Skeletal muscle satellite cell (primary cell): ENCODE results near the gene SPINK4.

ENCODE experiments used
- H3K27me3 ChIP-seq: 2 replicates; pipeline ENCODE4 v1.7.0; 2013; ENCODE audit warnings: low read length; ENCODE audit not compliant: control insufficient read depth, insufficient read depth
- H3K36me3 ChIP-seq: 2 replicates; pipeline ENCODE4 v1.7.0; 2013; ENCODE audit warnings: mild to moderate bottlenecking, control low read depth, low read length; ENCODE audit not compliant: insufficient read depth
- H3K4me1 ChIP-seq: 2 replicates; pipeline ENCODE4 v1.7.0; 2013; ENCODE audit warnings: low read length; ENCODE audit not compliant: control insufficient read depth, insufficient read depth
- H3K4me2 ChIP-seq: 2 replicates; pipeline ENCODE4 v1.7.0; 2013; ENCODE audit warnings: mild to moderate bottlenecking, low read length
- H3K4me3 ChIP-seq: 2 replicates; pipeline ENCODE4 v1.7.0; 2013; ENCODE audit warnings: low read length
- H3K9ac ChIP-seq: 2 replicates; pipeline ENCODE4 v1.7.0; 2013; ENCODE audit warnings: mild to moderate bottlenecking, low read depth, low read length, moderate library complexity
- H3K9me3 ChIP-seq: replicated peaks from 2 replicates; pipeline ENCODE4 v1.7.0; 2013; ENCODE audit warnings: mild to moderate bottlenecking, control low read depth, low read length

SPINK4 gene

GRCh38 chr9:33246269-33246860, 6.4 kb downstream of the SPINK4 start:
- no peaks in the 10 kb centered on the region for H3K27me3 ChIP-seq
- peaks cover 3% of the 10 kb centered on the region for H3K36me3 ChIP-seq
- no peak overlapping the region for H3K4me2 ChIP-seq

DNA sequence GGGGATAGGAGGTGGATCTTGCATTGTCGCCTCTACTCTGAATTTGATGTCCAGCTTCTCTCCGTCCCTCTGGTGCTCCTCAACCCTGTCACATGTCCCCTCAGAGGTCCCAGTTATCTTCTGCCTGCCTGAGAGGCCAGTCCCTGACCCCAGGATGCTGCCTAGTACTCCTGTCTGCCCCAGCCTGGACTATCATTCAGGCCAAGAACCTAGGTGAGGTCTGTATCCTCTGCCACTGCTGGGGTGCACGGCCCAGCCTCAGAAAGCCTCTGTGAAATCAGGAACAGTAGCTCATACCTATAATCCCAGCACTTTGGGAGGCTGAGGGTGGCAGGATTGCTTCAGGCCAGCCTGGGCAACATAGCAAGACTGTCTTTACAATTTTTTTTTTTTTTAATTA, 8.6 kb downstream of the SPINK4 start:
- H3K4me3 ChIP-seq = no peak overlapping the region
- no peaks in the 10 kb centered on the region for H3K27me3 ChIP-seq
- H3K9ac ChIP-seq = no peak overlapping the region
- H3K4me2 ChIP-seq = no peak overlapping the region
- H3K36me3 ChIP-seq = peaks cover 12% of the 10 kb centered on the region
- no peaks in the 10 kb centered on the region for H3K9me3 ChIP-seq
- H3K4me1 ChIP-seq = peaks cover 6% of the 10 kb centered on the region

More at GRCh38 chr9:33246269-33246860, 6.4 kb downstream of the SPINK4 start:
- no peak overlapping the region for H3K4me3 ChIP-seq
- H3K9ac ChIP-seq = no peak overlapping the region
- peaks cover 6% of the 10 kb centered on the region for H3K4me1 ChIP-seq
- H3K9me3 ChIP-seq = no peaks in the 10 kb centered on the region

DNA sequence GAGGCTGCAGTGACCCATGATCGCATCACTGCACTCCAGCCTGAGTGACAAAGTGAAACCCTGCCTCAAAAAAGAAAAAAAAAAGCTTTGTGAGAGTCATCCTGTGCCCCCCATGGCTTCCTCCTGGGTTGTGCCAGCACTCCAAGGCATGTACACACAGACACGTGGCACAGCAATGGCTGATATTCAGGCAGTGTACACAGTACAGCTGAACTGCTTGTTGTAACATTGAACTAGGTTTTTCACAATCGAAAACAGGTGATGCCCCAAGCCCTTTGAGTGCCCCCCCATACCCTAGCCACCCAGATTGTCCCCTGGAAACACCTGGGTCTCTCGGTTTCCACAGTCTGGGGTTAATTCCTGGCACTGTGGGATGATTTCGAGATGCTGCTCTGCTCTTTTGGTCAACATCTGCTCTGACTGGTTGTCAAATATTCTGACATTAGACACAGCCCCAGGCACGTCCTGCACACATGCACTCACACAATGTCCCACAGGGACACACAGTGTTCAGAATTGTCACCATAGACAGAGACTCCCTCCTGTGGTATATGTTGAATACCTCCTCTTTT, 9.2 kb downstream of the SPINK4 start:
- Histone ChIP-seq H3K9ac (no peak overlapping the region), H3K9me3 (no peaks in the 10 kb centered on the region), H3K36me3 (peaks cover 13% of the 10 kb centered on the region), H3K4me1 (peaks cover 6% of the 10 kb centered on the region), H3K4me3 (no peak overlapping the region), H3K4me2 (no peak overlapping the region), H3K27me3 (no peaks in the 10 kb centered on the region)

DNA sequence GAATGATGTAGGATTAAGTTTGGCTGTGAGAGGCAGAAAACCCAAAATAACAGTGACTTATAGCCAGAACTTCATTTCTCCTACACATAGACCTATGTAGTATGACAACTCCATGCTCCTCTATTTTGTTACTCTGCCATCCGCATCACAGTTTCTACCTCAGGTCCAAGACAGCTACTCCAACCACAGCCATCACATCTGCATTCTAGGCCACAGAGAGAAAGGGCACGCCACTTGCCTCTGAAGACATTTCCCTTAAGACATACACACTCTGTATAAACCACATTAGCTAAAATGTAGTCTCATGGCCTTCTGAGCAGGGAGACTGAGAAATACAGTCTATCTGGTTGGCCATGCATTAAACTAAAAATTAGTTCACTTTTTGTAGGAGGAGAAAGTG, 10.0 kb downstream of the SPINK4 start:
- Histone ChIP-seq H3K4me3 (no peak overlapping the region), H3K36me3 (peaks cover 21% of the 10 kb centered on the region), H3K4me1 (peaks cover 6% of the 10 kb centered on the region), H3K27me3 (no peaks in the 10 kb centered on the region), H3K4me2 (no peak overlapping the region), H3K9me3 (no peaks in the 10 kb centered on the region), H3K9ac (no peak overlapping the region)

DNA sequence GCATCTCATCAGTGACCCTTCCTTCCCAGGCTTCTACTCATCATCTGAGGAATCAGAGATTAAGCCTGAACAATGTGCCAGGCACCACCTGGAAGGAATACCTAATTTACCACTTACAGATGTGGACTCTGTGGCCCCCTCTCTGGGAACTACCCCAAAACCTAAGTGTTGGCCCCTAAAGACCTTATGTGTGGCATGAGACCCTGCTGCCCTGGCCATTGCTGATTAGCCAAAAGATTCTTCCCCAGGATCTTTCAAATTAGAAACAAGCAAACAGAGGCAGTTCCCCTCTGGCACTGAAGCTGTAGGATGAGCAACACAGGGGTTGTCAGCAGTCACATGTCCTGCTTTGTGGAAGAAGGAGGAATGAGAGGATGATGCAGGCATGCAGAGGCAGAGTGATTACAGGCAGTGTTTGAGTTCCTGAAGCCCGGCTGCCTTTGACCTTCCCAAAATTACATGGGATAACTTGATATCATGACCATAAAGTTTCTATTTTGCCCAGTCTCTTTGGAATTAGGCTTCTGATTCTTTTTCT, 10.6 kb downstream of the SPINK4 start:
- H3K9me3 ChIP-seq = no peaks in the 10 kb centered on the region
- H3K4me3 ChIP-seq = no peak overlapping the region
- H3K36me3 ChIP-seq = peaks cover 26% of the 10 kb centered on the region
- no peaks in the 10 kb centered on the region for H3K27me3 ChIP-seq
- peaks cover 6% of the 10 kb centered on the region for H3K4me1 ChIP-seq
- no peak overlapping the region for H3K9ac ChIP-seq
- H3K4me2 ChIP-seq = no peak overlapping the region

DNA sequence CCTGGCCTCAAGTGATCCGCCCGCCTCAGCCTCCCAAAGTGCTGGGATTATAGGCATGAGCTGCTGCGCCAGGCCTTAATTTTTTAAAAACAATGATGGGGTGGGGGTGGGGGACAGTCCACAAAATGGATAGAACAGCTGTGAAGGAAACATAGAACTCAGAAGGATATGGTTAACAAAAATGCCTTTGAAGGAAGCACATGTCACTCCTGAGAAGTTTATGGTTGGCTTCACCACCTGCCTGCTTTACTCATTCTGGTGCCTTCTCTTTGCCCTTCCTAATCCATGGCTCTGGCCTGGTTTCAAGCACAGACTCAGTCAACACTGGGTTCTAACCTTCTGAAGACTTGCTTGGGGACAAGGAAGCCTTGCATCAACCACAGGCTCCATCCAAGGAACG, 14.2 kb downstream of the SPINK4 start:
- Histone ChIP-seq H3K27me3 (no peaks in the 10 kb centered on the region), H3K9me3 (no peaks in the 10 kb centered on the region), H3K9ac (no peak overlapping the region), H3K4me2 (no peak overlapping the region), H3K36me3 (peaks cover 53% of the 10 kb centered on the region), H3K4me1 (peaks cover 6% of the 10 kb centered on the region), H3K4me3 (no peak overlapping the region)

DNA sequence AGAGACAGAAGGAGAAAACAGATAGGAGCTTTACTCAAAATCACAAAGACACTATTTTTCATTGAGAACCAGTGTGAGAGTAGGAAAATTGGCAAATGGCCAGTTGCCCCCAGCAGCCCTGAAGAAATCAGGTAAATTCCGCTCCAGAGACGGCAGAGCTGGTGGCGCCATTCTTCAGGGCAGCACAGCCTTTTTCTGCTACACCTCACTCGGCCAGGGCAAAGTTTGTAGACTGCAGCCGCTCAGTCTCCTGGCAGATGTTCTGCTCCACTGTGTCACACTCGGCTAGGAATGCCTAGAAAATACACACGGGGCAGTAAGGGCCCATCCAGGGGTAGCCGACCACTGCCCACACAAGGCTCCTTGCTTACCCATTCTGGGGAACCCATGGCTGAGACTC, 15.0 kb downstream of the SPINK4 start:
- Histone ChIP-seq H3K9ac (no peak overlapping the region), H3K4me3 (no peak overlapping the region), H3K4me1 (peaks cover 6% of the 10 kb centered on the region), H3K27me3 (no peaks in the 10 kb centered on the region), H3K4me2 (no peak overlapping the region), H3K9me3 (no peaks in the 10 kb centered on the region), H3K36me3 (peaks cover 61% of the 10 kb centered on the region)

GRCh38 chr9:33255471-33255870, 15.5 kb downstream of the SPINK4 start:
- no peaks in the 10 kb centered on the region for H3K27me3 ChIP-seq
- H3K4me2 ChIP-seq = no peak overlapping the region
- H3K9ac ChIP-seq = no peak overlapping the region
- H3K36me3 ChIP-seq = peaks cover 66% of the 10 kb centered on the region
- peaks cover 4% of the 10 kb centered on the region for H3K4me1 ChIP-seq
- no peak overlapping the region for H3K4me3 ChIP-seq
- no peaks in the 10 kb centered on the region for H3K9me3 ChIP-seq

DNA sequence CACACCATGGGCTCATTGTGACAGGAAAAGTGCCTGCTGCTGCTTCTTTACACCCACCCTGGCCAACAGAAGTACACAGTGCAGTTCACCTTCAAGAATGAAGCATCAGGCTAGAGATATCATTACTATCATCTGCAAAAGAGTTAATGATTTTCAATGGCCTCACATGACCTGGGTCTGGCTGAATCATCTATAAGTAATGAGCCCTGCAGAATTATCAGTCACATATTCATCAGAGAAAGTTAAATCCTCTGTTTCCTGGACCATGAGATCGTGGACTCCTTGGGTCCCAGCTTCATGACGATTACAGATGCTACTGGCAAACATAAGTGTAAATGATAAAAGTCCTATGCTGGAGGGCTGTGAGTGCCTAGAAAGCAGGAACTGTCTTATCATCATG, 16.3 kb downstream of the SPINK4 start:
- H3K4me2 ChIP-seq = no peak overlapping the region
- no peaks in the 10 kb centered on the region for H3K9me3 ChIP-seq
- H3K9ac ChIP-seq = no peak overlapping the region
- H3K4me1 ChIP-seq = no peaks in the 10 kb centered on the region
- H3K27me3 ChIP-seq = no peaks in the 10 kb centered on the region
- no peak overlapping the region for H3K4me3 ChIP-seq
- H3K36me3 ChIP-seq = peaks cover 73% of the 10 kb centered on the region

DNA sequence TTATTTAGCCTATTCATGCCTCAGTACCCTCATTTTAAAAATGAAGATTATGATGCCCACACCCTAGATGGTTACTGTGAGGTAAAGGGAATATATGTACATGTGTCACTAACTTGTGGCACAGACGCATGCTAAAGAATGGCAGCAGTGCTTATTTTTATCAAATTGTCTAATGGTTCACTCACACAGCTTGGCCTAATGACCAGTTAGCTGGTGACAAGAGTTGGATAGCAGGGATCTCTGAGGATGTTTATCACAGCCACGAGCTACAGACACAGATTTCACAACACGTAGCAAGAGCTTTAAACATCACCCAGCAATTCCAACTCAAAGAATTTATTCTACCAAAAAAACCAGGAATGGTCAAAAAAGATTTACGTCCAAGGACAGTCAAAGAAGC, 17.3 kb downstream of the SPINK4 start:
- no peaks in the 10 kb centered on the region for H3K4me1 ChIP-seq
- no peaks in the 10 kb centered on the region for H3K27me3 ChIP-seq
- H3K9ac ChIP-seq = no peak overlapping the region
- H3K4me2 ChIP-seq = no peak overlapping the region
- no peak overlapping the region for H3K4me3 ChIP-seq
- peaks cover 80% of the 10 kb centered on the region for H3K36me3 ChIP-seq
- no peaks in the 10 kb centered on the region for H3K9me3 ChIP-seq

DNA sequence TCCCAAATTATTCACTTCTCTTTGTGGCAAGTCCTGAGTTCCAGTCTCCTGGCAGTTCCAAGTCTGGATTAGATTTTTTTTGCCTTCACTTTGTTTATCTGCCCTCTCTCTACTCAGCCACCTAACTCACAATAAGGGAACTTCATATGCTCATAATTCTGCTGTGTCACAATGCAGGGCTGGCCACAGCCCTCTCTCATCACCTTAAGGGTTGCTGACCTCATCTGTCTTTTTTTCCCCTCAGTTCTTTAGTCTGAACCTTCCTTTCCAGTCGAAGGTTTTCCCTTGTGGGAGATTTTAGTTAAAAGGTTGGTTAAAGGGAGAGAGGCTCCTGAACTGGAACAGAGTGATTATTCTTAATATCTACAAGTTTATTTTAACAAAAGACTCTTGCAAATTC, 20.4 kb downstream of the SPINK4 start:
- Histone ChIP-seq H3K4me2 (no peak overlapping the region), H3K4me3 (no peak overlapping the region), H3K9ac (no peak overlapping the region), H3K27me3 (no peaks in the 10 kb centered on the region), H3K4me1 (peaks cover 8% of the 10 kb centered on the region), H3K36me3 (peaks cover 58% of the 10 kb centered on the region), H3K9me3 (no peaks in the 10 kb centered on the region)
